HG03159 (cell line): ENCODE measurements around the gene PNLDC1.
"Not testable (repeated sequence)": the region's sequence is repeated elsewhere in the genome, so short reads cannot be mapped to it uniquely, and the experiment has no call there.

ENCODE experiments used
- ATAC-seq: cut with Tn5 transposase; IDR thresholded peaks from one replicate; pipeline ENCODE4 v1.9.1; 2021; ENCODE audit warnings: mild to moderate bottlenecking, moderate library complexity; ENCODE audit not compliant: unreplicated experiment

Gene PNLDC1

DNA sequence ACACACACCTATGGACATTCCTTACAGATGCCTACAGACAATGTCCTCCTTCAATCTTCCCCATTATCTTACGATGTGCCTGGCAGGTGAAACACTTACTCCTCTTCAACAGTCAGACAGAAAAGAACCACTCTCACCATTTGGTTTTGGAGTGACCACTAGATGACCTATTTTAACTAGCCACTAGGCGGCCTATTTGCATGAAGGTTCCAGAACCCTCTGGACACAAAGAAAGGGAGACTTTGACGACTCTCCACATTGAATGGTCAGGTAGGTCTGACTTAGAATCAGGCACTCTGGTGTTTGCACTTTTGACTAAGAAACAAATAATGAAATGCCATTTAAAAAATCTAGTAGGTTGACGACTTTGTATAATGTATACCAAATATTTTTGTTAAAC lies 42.0 kb downstream of the PNLDC1 start:
- no peak for ATAC-seq

DNA sequence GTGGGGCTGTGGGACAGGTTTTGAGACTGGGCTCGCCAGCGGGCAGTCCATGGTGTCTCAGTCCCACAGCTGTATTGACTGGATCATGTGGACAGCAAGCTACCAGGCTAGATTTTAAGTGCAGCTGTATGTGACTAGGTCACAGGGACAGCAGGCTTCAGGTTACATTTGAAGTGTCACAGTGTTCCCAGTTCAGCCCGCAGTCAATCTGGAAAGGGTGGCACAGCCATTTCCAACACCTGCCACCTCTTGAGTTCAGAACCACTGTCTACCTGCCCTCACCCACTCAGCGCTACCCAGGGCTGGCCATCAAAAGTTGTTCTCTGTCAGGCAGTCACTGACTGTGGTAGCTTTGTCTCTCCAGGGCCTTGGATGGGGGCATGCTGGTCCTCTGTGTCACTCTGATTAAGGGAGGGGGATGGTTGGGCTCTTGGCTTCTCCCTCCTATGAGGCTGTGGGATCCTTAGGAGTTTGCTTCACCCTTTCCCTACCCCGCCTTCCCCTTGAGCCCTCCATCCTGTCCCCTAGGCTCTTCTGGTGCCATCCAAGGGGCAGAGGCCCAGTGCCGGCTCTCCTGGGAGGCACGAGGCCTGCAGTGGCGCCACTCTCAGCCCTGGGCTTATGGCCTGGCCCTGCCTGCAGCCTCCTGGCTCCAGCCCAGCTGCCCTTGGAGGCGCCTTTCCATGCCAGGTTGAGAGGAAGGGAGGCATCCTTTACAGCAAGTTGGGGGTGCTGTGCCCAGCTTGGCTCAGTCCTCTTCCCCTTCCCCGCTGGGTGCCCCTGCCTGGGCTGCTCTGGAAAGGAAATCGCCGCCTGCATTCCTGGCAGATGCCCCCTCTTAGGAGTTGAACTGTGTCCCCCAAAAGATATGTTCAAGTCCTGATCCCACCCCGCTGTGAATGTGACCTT lies 44.9 kb downstream of the PNLDC1 start:
- ATAC-seq, result no peak

GRCh38 chr6:159848552-159848951 lies 48.5 kb downstream of the PNLDC1 start:
- ATAC-seq, result not testable (repeated sequence)

- ATAC-seq, result not testable (repeated sequence)
Observed at GRCh38 chr6:159849851-159850250, 49.8 kb downstream of the PNLDC1 start.

GRCh38 chr6:159852877-159853276 lies 52.8 kb downstream of the PNLDC1 start:
- ATAC-seq, result no peak

DNA sequence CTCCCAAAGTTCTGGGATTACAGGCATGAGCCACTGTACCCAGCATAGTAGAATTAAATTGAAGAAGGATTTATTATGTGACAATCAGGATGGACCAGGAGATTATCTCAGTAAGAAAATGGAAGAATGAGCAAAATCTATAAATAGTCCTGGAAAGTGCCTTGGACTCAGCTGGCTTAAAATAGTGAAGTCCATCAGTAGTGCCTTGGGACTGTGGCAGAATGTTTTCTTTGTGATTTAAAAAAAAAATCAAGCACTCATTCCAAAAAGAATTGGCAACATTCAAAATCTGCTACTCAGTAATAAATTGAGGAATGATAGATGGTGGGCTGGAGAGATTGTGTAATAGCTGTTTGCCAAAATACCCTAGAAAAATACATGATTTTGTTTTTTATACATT lies 53.7 kb downstream of the PNLDC1 start:
- ATAC-seq, result no peak

DNA sequence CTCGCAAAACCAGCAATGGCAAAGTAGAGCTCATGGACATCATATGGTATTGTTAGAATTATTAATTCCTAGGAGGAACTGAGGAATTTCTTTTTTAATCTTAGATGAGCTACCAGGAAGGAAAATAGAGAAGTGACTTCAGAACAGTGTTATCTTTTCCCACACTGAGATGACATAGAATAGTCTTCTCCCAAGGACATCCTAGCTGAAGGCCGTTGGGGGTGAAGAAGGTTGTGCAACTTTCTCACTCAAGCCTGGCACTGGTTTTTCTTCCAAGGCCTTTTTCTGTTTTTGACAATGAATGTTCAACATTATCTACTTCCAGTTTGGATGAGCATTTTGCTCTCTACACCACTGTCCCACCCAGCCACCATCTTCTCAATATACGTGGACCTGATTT lies 54.9 kb downstream of the PNLDC1 start:
- ATAC-seq, result no peak

GRCh38 chr6:159858259-159858658 lies 58.2 kb downstream of the PNLDC1 start:
- ATAC-seq, result no peak

DNA sequence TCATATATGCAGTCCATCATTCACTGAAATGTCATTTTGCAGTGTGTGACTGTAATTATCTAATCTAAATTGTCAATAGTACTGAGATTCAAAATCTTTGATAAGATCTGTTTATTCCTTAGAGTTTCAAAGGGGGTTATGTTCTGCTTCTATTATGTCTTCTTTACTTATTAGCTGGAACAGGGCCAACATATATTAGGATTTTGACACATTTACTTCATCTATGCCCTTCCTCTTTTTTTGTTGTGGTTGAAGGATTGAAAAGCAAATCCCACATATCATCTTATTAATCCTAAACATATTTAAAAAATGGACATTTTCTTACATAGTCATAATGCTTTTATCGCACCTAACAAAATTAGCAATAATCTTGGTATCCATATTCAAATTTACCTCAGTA lies 60.4 kb downstream of the PNLDC1 start:
- no peak for ATAC-seq

- no peak for ATAC-seq
Observed at GRCh38 chr6:159862103-159862502, 62.0 kb downstream of the PNLDC1 start.

GRCh38 chr6:159863341-159863740 lies 63.3 kb downstream of the PNLDC1 start:
- not testable (repeated sequence) for ATAC-seq

- ATAC-seq, result no peak
Observed at GRCh38 chr6:159865226-159865920, 65.3 kb downstream of the PNLDC1 start.

- no peak for ATAC-seq
Observed at GRCh38 chr6:159866286-159867247, 66.5 kb downstream of the PNLDC1 start.
